ENCODE data around the gene NR2C2AP. TPM values are rescaled to one million over a fixed set of nuclear protein-coding genes. Genes with fewer than 3 reads are reported as not detected.

The NR2C2AP gene
- total RNA-seq, 1 donor from 2014 or later = 10.6 TPM

DNA sequence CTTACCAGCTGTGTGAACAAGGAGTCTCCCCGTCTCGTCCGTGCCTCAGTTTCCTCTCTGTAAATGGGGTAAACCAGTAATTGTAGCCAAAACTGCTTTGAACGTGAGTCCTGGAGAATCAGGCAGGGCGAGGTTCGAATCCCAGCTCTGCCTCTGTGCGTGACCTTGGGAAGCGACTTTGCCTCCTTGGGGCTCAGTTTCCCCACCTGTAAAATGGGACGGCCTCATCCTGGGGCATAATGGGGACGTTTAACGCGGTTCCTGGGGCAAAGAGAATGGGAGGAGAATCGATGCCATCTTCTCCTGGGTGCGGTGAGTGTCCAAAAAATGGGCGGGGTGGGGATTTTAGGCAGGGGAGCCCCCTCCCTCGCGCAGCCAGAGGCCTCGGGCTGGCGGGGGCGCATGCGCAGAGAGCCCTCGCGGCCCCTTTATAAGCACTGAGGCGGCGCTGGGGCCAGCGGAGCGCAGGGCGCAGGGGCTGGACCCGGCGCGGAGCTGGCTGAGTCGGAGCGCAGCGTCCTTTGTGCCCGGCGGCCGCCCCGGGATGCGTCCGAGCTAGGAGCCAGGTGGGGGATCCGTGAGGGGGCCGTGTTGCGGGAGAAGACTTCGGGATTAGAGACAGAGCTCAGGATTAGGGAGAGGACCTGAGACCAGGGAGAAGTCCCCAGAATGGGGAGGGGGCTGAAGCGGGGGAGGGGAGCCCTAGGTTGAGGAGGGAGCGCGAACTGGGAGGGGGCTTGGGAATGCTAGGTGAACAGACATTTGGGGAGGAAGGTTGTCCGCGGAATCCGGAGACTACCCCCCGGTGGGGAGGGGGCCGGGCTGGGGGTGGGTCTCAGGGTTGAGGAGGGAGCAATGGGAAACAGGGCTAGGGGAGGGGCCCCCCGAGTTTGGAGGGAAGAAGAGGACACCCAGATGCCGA lies 8.5 kb upstream of the NR2C2AP start, which contains the start of gene NCAN:
TSS of gene NCAN (plus strand) at position 460 of the 922 bp plus-strand sequence. CDS start 4,996 bp downstream, outside the sequence.
- Mint-ChIP-seq H3K27me3 (peaks cover 72% of the 10 kb centered on the region), H3K4me3 (ENCODE audit: low read depth) (no peak within 1 kb of the TSS)

DNA sequence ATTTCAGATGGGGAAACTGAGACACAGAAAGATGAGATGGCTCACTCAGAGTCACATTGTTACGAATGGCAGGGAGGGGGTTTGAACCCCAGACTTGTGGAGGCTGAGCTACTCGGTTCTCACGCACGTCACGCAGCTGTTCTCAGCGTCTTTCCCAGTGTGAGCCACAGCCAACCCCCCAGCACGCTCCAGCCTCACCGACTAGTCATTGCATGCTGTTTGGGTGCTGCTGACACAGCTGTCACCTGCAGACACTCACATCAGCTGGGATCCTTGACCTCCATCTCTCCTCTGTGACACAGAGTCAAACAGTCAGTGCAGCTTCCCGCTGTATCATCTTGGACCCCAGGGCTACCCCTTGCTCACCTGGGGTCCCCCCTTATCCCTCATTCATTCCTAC lies 6.2 kb upstream of the NR2C2AP start:
- Mint-ChIP-seq H3K36me3 (ENCODE audit: insufficient read depth) (no peaks in the 10 kb centered on the region), H3K27ac (no peak overlapping the region), H3K27me3 (peaks cover 76% of the 10 kb centered on the region), H3K4me1 (ENCODE audit: low read depth) (no peaks in the 10 kb centered on the region), H3K4me3 (ENCODE audit: low read depth) (no peak overlapping the region), H3K9me3 (ENCODE audit: low read depth) (no peaks in the 10 kb centered on the region)
- DNase-seq (ENCODE audit: low spot score, unreplicated experiment) = no peak
- TF ChIP-seq, protein P1, sequence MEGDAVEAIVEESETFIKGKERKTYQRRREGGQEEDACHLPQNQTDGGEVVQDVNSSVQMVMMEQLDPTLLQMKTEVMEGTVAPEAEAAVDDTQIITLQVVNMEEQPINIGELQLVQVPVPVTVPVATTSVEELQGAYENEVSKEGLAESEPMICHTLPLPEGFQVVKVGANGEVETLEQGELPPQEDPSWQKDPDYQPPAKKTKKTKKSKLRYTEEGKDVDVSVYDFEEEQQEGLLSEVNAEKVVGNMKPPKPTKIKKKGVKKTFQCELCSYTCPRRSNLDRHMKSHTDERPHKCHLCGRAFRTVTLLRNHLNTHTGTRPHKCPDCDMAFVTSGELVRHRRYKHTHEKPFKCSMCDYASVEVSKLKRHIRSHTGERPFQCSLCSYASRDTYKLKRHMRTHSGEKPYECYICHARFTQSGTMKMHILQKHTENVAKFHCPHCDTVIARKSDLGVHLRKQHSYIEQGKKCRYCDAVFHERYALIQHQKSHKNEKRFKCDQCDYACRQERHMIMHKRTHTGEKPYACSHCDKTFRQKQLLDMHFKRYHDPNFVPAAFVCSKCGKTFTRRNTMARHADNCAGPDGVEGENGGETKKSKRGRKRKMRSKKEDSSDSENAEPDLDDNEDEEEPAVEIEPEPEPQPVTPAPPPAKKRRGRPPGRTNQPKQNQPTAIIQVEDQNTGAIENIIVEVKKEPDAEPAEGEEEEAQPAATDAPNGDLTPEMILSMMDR (IDR thresholded peaks at IDR 0.05; ENCODE audit: unreplicated experiment) = no peak

More for the DNA sequence above, 8.5 kb upstream of the NR2C2AP start, which contains the start of gene NCAN:
- no peaks in the 10 kb centered on the region for H3K4me1 Mint-ChIP-seq (ENCODE audit: low read depth)
- TF ChIP-seq, protein P1 (IDR thresholded peaks at IDR 0.05; ENCODE audit: unreplicated experiment) = no peak
- DNase-seq (ENCODE audit: low spot score, unreplicated experiment) = no peak
- H3K9me3 Mint-ChIP-seq (ENCODE audit: low read depth) = no peaks in the 10 kb centered on the region
- H3K36me3 Mint-ChIP-seq (ENCODE audit: insufficient read depth) = no peaks in the 10 kb centered on the region
- peak within 1 kb of the TSS; percentile 78 for H3K27ac Mint-ChIP-seq

DNA sequence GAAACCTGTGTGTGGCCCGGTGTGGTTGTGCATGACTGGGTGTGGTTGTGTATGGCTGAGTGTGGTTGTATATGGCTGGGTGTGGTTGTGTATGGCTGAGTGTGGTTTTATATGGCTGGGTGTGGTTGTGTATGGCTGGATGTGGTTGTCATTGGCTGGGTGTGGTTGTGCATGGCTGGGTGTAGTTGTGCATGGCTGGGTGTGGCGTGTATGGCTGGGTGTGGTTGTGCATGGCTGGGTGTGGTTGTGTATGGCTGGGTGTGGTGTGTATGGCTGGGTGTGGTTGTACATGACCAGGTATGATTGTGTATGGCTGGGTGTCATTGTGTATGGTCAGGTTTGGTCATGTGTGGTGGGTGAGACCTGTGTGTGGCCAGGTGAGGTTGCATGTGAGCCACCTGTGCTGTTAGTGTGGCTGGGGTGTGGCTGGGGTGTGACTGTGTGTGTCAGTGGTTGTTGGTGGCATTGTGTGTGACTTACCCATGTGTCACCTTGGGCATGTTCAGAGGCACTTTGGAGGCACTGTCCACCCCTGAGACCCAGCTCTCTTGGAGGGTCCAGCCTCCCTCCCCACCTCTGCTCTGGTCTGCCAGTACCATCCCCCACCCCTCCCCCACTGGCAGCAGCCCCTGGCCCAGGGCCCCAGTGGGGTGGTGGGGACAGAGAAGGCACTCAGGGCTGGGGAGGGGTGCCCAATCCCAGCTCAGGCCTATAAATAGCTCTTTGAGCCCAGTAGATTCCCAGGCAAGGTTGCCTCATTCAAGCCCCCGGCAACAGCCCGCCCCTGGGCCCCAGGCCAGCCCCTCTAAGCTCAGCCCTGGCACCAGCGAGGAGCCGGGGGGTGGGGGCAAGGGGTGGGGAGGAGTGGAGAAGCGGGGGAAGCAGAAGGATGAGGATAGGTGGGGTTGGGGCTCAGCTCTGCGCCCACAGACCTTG lies 4.7 kb upstream of the NR2C2AP start:
- H3K27me3 Mint-ChIP-seq = peaks cover 64% of the 10 kb centered on the region
- H3K4me3 Mint-ChIP-seq (ENCODE audit: low read depth) = no peak overlapping the region
- H3K9me3 Mint-ChIP-seq (ENCODE audit: low read depth) = no peaks in the 10 kb centered on the region
- no peak overlapping the region for H3K27ac Mint-ChIP-seq
- H3K4me1 Mint-ChIP-seq (ENCODE audit: low read depth) = no peaks in the 10 kb centered on the region
- no peak for DNase-seq (ENCODE audit: low spot score, unreplicated experiment)
- TF ChIP-seq, protein P1 (IDR thresholded peaks at IDR 0.05; ENCODE audit: unreplicated experiment) = no peak
- no peaks in the 10 kb centered on the region for H3K36me3 Mint-ChIP-seq (ENCODE audit: insufficient read depth)

DNA sequence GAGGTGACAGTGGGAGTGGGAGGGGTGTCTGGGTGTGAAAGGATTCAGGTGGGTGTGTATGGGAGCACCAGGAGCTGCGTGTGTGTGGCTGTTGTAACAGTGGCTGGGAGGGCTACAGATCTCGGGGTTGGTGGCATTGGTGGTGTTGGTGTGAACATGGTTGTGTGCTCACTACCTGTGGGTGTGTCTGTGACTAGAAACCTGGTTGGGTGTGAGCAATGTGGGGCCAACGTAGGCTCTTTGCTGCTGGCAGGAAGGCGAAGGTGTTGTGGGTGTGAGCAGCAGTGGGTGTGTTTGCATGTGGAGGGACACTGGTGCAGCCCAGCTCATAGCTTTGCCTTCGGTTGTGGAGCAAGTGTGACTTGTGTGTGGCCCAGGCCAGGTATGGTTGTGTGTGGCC lies 3.7 kb upstream of the NR2C2AP start:
- Mint-ChIP-seq H3K27ac (no peak overlapping the region), H3K27me3 (peaks cover 56% of the 10 kb centered on the region), H3K36me3 (ENCODE audit: insufficient read depth) (no peaks in the 10 kb centered on the region), H3K9me3 (ENCODE audit: low read depth) (no peaks in the 10 kb centered on the region), H3K4me3 (ENCODE audit: low read depth) (no peak overlapping the region), H3K4me1 (ENCODE audit: low read depth) (peaks cover 6% of the 10 kb centered on the region)
- no peak for DNase-seq (ENCODE audit: low spot score, unreplicated experiment)
- TF ChIP-seq, protein P1 (IDR thresholded peaks at IDR 0.05; ENCODE audit: unreplicated experiment) = no peak

All from progenitor cell of endocrine pancreas (in vitro differentiated cells).